Ishikawa (cell line): ENCODE data around the gene ANKRD52.

Experiments used
- CEBPB ChIP-seq: IDR thresholded peaks from 2 replicates; pipeline ENCODE4 v1.6.1; 2012
- CREB1 ChIP-seq: IDR thresholded peaks from 2 replicates; pipeline ENCODE4 v1.6.1; 2012; ENCODE audit warnings: low read depth
- EGR1 ChIP-seq: IDR thresholded peaks from 2 replicates; pipeline ENCODE4 v1.6.1; 2012
- EP300 ChIP-seq: IDR thresholded peaks from 2 replicates; pipeline ENCODE4 v1.6.1; 2012; ENCODE audit warnings: borderline replicate concordance
- FOXM1 ChIP-seq: IDR thresholded peaks from 2 replicates; pipeline ENCODE4 v1.6.1; 2012; ENCODE audit warnings: low read depth, borderline replicate concordance
- NFIC ChIP-seq: IDR thresholded peaks from 2 replicates; pipeline ENCODE4 v1.6.1; 2012
- RAD21 ChIP-seq: IDR thresholded peaks from 2 replicates; pipeline ENCODE4 v1.6.1; 2012; ENCODE audit warnings: low read depth
- TAF1 ChIP-seq: IDR thresholded peaks from 2 replicates; pipeline ENCODE4 v1.6.1; 2012; ENCODE audit warnings: low read depth, mild to moderate bottlenecking
- TCF12 ChIP-seq: IDR thresholded peaks from 2 replicates; pipeline ENCODE4 v1.6.1; 2012; ENCODE audit warnings: low read depth
- TF ChIP-seq, protein P1 (sequence below): IDR thresholded peaks from 2 replicates; pipeline ENCODE4 v1.6.1; 2012

DNA sequence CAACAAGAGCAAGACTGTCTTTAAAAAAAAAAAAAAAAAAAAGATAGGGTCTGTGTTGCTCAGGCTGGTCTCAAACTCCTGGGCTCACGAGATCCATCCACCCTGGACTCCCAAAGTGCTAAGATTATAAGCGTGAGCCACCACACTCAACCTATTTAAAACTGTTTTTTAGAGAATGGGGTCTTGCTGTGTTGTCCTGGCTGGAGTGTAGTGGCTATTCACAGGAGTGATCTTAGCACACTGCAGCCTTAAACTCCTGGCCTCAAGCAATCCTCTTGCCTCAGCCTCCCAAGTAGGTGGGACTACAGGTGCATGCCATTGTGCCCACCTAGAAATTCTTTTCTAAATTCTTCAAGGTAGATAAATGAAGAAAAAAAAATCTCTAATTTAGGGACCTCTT lies 16.1 kb upstream of the ANKRD52 start:
- TF ChIP-seq EP300 (no peak), FOXM1 (no peak), TCF12 (no peak), RAD21 (no peak), EGR1 (no peak), CREB1 (no peak), CEBPB (no peak), NFIC (no peak), TAF1 (no peak)
- TF ChIP-seq, protein P1, sequence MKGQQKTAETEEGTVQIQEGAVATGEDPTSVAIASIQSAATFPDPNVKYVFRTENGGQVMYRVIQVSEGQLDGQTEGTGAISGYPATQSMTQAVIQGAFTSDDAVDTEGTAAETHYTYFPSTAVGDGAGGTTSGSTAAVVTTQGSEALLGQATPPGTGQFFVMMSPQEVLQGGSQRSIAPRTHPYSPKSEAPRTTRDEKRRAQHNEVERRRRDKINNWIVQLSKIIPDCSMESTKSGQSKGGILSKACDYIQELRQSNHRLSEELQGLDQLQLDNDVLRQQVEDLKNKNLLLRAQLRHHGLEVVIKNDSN: no peak
